ENCODE measurements around the gene HMMR. TPM values are rescaled to one million over a fixed set of nuclear protein-coding genes. Genes with fewer than 3 reads are reported as not detected.

Gene HMMR
- total RNA-seq, 1 experiment from 2014 or later = 54.9 TPM

GRCh38 chr5:163512526-163512925 is 52.1 kb downstream of the HMMR start:
- POLR2A ChIA-PET = no interaction called here
- no peak overlapping the region for H3K4me2 ChIP-seq (ENCODE audit: low read length)
- H3K27me3 ChIP-seq (ENCODE audit: insufficient read depth, low read length) = no peaks in the 10 kb centered on the region
- no peaks in the 10 kb centered on the region for H3K4me1 ChIP-seq (ENCODE audit: control insufficient read depth in 1 of 2, insufficient read depth in 2 of 2, low read length in 2 of 2)
- RAD21 ChIA-PET (ENCODE audit: low non-redundant PET in 1 of 2, low total read pairs in 2 of 2, uncharacterized antibody in 2 of 2, unreplicated experiment in 2 of 2) = no interaction called here
- no peaks in the 10 kb centered on the region for H3K9me2 ChIP-seq (ENCODE audit: insufficient read depth)
- TF ChIP-seq CEBPB (IDR thresholded peaks at IDR 0.05; ENCODE audit: low read depth) = no peak
- no peak for TF ChIP-seq ELF1 (IDR thresholded peaks at IDR 0.05; ENCODE audit: borderline replicate concordance, low read depth)
- TF ChIP-seq ZNF274 (IDR thresholded peaks at IDR 0.05; ENCODE audit: low read depth, low read length) = no peak
- no peak for TF ChIP-seq FOSL1 (IDR thresholded peaks at IDR 0.05; ENCODE audit: low read depth)
- no peak for TF ChIP-seq JUND (IDR thresholded peaks at IDR 0.05)
- TF ChIP-seq, protein P1, sequence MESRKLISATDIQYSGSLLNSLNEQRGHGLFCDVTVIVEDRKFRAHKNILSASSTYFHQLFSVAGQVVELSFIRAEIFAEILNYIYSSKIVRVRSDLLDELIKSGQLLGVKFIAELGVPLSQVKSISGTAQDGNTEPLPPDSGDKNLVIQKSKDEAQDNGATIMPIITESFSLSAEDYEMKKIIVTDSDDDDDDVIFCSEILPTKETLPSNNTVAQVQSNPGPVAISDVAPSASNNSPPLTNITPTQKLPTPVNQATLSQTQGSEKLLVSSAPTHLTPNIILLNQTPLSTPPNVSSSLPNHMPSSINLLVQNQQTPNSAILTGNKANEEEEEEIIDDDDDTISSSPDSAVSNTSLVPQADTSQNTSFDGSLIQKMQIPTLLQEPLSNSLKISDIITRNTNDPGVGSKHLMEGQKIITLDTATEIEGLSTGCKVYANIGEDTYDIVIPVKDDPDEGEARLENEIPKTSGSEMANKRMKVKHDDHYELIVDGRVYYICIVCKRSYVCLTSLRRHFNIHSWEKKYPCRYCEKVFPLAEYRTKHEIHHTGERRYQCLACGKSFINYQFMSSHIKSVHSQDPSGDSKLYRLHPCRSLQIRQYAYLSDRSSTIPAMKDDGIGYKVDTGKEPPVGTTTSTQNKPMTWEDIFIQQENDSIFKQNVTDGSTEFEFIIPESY (IDR thresholded peaks at IDR 0.05; ENCODE audit: extremely low read depth, insufficient replicate concordance, low read length) = no peak
- TF ChIP-seq, protein P2, sequence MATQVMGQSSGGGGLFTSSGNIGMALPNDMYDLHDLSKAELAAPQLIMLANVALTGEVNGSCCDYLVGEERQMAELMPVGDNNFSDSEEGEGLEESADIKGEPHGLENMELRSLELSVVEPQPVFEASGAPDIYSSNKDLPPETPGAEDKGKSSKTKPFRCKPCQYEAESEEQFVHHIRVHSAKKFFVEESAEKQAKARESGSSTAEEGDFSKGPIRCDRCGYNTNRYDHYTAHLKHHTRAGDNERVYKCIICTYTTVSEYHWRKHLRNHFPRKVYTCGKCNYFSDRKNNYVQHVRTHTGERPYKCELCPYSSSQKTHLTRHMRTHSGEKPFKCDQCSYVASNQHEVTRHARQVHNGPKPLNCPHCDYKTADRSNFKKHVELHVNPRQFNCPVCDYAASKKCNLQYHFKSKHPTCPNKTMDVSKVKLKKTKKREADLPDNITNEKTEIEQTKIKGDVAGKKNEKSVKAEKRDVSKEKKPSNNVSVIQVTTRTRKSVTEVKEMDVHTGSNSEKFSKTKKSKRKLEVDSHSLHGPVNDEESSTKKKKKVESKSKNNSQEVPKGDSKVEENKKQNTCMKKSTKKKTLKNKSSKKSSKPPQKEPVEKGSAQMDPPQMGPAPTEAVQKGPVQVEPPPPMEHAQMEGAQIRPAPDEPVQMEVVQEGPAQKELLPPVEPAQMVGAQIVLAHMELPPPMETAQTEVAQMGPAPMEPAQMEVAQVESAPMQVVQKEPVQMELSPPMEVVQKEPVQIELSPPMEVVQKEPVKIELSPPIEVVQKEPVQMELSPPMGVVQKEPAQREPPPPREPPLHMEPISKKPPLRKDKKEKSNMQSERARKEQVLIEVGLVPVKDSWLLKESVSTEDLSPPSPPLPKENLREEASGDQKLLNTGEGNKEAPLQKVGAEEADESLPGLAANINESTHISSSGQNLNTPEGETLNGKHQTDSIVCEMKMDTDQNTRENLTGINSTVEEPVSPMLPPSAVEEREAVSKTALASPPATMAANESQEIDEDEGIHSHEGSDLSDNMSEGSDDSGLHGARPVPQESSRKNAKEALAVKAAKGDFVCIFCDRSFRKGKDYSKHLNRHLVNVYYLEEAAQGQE (IDR thresholded peaks at IDR 0.05; ENCODE audit: low read depth) = no peak
- TF ChIP-seq POLR2A (IDR thresholded peaks at IDR 0.05; ENCODE audit: borderline replicate concordance, extremely low read depth, insufficient read depth, insufficient read length) = no peak
- no peak for TF ChIP-seq POLR2AphosphoS5 (IDR thresholded peaks at IDR 0.05; ENCODE audit: low read depth, low read length)
- no peak for TF ChIP-seq SIN3A (IDR thresholded peaks at IDR 0.05; ENCODE audit: low read depth)
- TF ChIP-seq RAD21 (IDR thresholded peaks at IDR 0.05; ENCODE audit: low read depth) = no peak
- TF ChIP-seq SP1 (IDR thresholded peaks at IDR 0.05; ENCODE audit: low read depth) = no peak
- TF ChIP-seq EGR1 (IDR thresholded peaks at IDR 0.05; ENCODE audit: low read depth) = no peak
- no peak for TF ChIP-seq MAX (IDR thresholded peaks at IDR 0.05)
- TF ChIP-seq TCF7L2 (IDR thresholded peaks at IDR 0.05; ENCODE audit: borderline replicate concordance, extremely low read depth, insufficient read depth, insufficient read length) = no peak
- DNase-seq (ENCODE audit: low read depth, low spot score) = no peak
- peaks cover 47% of the 10 kb centered on the region for H3K79me2 ChIP-seq (ENCODE audit: insufficient read depth, low read length)
- H3K9me3 ChIP-seq (ENCODE audit: control insufficient read depth in 1 of 2, insufficient read depth in 1 of 2, low read depth in 1 of 2, low read length in 2 of 2) = no peaks in the 10 kb centered on the region
- H3K27ac ChIP-seq (ENCODE audit: low read depth, low read length) = no peak overlapping the region
- no TSS peak for BruUV-seq (replicated peaks)
- CTCF ChIA-PET = no interaction called here
- no peak overlapping the region for H2AFZ ChIP-seq (ENCODE audit: low read depth, low read length, poor library complexity, severe bottlenecking)
- no peak overlapping the region for H3K4me3 ChIP-seq (replicated peaks in 1 of 2; ENCODE audit: low read depth in 1 of 2, low read length in 2 of 2)
- H3K9ac ChIP-seq (ENCODE audit: low read length) = no peak overlapping the region
- H4K20me1 ChIP-seq (ENCODE audit: insufficient read depth) = no peaks in the 10 kb centered on the region
- H3K36me3 ChIP-seq (ENCODE audit: control insufficient read depth in 1 of 2, insufficient read depth in 2 of 2, low read length in 2 of 2) = peaks cover 14 to 38% of the 10 kb centered on the region in 2 experiments
- intact Hi-C loops (cut with micrococcal nuclease) = no loop called here
- no peak for ATAC-seq
